GM18526 (cell line): Measurements from ENCODE around the gene XPC.

Experiments
- POLR2A ChIP-seq: IDR thresholded peaks from 3 replicates; pipeline ENCODE4 v1.6.1; 2011; ENCODE audit not compliant: insufficient read length; ENCODE audit errors: extremely low read depth

XPC gene

DNA sequence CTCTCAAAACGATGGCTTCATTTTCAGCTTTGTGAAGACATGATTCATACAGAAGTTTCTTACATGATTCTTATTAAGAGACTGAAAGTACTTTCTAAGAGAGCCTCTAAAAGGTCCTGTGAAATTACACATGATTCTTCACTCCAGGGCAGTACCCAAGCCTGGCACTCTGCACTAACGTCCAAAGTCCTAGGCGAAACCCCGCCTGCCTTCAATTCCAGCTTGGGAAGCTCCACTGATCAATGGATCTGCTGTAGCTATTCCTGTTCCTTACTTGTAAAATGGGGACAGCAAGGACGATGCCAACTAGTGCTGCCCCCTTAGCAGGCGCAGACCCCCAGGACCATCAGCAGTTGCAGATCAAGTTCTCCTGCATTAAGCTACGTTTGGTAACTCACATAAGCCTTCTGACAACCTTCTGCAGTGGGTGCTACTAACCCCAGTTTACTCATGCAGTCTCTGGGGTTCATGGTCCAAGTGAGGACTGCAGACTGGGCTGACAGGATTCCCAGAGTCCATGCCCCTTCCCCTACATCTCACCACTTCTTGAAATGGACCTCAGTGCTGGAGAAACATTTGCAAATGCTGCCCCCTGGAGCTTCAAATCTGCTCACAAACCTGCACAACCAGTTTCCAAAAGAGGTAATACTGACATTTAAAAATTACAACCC is 64.3 kb downstream of the XPC start:
- TF ChIP-seq POLR2A, result no peak

DNA sequence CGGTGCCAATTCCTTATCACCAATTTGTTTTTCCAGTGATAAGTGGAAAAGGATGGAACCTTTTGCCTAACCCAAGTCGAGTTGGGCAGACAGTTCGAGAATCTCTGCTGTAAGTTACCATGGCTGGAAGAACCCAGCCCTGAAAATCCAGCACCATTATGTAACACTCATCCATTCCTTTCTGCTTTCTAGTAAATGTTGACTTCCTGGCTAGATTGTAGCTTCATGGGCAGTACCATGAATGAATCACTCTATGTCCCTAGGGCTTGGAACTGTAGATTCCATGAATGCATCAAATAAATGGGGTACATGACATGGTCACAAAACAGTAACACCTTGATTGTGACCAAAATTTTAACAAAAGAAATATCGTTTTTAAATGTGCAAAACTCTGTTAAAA is 67.7 kb downstream of the XPC start:
- TF ChIP-seq POLR2A, result no peak

DNA sequence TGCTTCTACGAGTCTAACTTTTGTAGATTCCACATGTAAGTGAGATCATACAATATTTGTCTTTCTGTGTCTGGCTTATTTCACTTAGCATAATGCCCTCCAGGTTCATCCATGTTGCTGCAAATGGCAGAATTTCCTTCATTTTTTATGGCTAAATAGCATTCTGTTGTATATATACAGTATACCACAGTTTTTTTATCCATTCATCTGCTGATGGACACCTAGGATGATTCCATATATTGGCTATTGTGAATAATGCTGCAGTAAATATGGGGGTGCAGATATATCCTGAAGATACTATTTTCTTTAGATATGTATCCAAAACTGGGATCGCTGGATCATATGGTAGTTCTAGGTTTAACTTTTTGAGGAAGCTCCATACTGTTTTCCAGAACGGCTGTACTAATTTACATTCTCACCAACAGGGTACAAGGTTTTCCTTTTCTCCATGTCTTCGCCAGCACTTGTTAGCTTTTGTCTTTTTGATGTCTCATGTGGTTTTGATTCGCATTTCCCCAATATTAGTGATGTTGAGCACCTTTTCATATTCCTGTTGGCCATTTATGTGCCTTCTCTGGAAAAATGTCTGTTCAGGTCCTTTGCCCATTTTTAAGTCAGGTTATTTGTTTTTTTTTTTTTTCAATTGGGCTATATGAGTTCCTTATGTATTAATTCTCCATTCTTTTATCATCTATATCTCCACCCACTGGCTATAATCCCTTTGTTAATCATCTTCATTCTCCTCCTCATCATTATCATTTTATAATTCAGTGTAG is 80.6 kb downstream of the XPC start:
- no peak for TF ChIP-seq POLR2A

DNA sequence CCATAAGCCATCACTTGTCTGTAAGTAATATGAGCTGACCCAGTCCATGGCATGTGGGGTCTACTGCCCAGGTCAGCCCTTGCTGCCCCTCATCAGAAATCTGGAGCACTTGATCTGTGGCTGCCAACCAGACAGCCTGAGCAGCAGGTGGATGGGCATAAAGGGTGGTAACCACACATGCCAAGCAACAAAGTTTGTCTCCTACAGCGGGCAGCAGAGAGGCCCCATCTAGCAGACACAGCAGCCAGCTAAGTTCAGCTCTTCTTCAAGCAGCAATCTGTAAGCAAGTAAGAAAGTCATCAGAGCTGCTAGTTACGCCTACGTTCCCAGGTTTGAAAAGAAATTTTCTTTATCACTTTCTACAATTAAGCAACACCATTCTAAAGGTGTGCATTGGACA is 81.7 kb downstream of the XPC start:
- TF ChIP-seq POLR2A, result no peak
